HG02642 (cell line): Measurements from ENCODE around the gene PITRM1.
"Not testable (repeated sequence)": the region's sequence is repeated elsewhere in the genome, so short reads cannot be mapped to it uniquely, and the experiment has no call there.

Experiments used
- ATAC-seq: cut with Tn5 transposase; IDR thresholded peaks from one replicate; pipeline ENCODE4 v1.9.1; 2021; ENCODE audit warnings: mild to moderate bottlenecking; ENCODE audit not compliant: unreplicated experiment, poor library complexity

The PITRM1 gene

GRCh38 chr10:3198900-3199299 is 26.3 kb upstream of the PITRM1 start:
- no peak for ATAC-seq

- ATAC-seq, result peak; percentile 76
Observed at GRCh38 chr10:3197348-3198003, 24.9 kb upstream of the PITRM1 start.

DNA sequence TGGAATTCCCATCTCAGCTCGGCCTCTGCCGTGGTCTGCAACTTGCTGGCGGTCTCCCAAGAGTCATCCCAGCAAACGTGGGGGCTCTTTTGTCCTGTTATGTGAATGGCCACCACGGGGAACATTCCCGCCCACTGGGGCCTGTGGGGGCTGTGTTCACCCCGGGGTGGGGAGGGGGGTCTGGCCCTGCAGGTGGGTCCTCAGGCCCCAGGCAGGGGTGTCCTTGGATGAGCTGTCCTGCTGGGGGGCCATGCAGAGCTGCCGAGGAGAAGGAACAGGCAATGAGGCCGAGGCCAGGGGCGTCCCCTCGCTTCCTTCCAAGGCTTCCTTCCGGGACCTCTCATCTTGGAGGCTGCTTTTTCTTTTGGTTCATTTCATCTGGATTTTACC is 24.4 kb upstream of the PITRM1 start:
- ATAC-seq, result no peak

DNA sequence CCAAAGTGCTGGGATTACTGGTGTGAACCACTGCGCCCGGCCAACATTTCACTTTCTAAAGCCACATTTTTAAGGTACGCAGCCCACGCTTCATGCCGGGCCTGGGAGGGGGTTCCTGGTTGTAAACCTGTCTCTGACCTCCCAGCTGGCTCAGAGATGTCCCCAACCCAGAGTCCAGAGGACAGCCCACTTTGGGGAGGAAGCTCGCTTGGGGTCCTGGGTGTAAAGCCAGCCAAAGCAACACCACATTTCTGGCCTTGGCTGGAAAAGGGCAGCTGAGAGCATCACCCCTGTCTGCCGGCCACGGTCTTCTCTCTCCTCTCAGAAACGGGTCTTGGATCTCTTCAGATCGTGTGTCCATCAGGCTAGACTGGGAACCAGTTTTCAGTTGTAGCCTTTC is 23.9 kb upstream of the PITRM1 start:
- no peak for ATAC-seq

- ATAC-seq, result no peak
Observed at GRCh38 chr10:3195726-3196125, 23.1 kb upstream of the PITRM1 start.

DNA sequence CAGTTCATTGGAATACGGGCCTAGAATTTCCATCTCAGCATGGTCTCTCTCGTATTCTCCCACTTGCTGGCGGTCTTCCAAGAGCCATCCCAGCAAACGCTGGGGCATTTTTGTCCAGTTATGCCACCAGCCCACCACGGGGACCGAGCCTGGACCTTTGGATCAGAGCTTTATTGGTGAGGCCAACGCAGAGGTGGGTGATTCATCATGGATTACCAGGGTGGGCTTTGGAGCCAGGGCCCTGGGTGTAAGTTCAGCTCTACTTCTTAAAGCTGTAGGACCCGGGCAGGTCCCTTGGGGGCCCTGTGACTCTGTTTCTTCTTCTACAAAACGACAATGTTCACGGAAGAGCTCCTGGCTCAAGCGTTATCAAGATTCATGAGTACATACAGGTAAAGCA is 22.7 kb upstream of the PITRM1 start:
- ATAC-seq, result no peak

DNA sequence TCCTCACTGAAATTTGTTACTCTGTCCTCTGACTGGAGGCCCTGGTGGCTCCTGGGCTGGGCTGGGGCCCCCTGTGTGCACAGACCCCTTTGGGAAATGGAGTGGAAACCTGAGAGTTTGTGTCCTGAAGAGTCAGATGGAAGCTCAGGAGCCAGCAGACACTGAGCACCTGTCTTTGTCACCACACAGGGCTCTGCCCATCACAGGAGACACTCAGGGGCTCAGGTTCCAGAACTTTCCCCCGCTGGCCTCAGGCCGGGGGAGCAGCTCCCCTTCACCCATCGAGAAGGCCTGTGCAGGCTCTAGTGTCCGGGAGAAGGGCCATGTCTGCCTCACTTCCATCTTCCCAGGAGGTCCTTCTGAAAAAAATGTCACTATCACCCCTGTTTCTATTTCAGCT is 22.3 kb upstream of the PITRM1 start:
- no peak for ATAC-seq

DNA sequence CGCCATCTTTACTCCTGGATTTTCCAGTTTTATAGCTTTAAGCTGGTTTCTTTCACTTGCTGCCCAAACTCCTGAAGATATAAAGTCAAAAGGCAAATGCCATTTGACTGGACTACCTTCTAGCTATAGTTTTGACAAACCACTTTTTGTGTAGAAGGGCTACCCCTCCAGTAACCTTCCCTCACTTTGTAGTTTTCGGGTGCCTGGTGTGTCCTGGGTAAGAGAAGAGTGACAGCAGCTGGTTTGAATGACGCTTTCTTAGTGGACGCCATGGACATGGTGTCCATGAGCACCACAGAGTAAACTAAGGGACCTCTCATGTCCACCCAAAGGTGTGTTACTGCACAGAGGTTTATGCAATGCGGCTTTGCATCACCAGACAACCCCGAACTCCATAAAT is 21.2 kb upstream of the PITRM1 start:
- no peak for ATAC-seq

- no peak for ATAC-seq
Observed at GRCh38 chr10:3192856-3193635, 20.5 kb upstream of the PITRM1 start.

GRCh38 chr10:3190817-3191216 is 18.2 kb upstream of the PITRM1 start:
- no peak for ATAC-seq

DNA sequence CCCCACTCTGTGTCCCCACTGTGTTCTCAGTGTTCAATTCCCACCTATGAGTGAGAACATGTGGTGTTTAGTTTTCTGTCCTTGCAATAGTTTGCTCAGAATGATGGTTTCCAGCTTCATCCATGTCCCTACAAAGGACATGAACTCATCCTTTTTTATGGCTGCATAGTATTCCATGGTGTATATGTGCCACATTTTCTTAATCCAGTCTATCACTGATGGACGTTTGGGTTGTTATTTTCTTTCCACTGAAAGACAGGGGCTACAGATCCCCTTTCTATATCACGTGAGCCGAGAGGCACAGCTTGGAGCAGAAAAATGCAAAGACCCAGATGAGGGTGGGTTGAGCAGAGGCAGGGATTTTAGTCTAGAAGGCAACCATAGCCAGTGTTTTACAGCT is 14.6 kb upstream of the PITRM1 start:
- not testable (repeated sequence) for ATAC-seq

GRCh38 chr10:3186368-3186767 is 13.8 kb upstream of the PITRM1 start:
- no peak for ATAC-seq

DNA sequence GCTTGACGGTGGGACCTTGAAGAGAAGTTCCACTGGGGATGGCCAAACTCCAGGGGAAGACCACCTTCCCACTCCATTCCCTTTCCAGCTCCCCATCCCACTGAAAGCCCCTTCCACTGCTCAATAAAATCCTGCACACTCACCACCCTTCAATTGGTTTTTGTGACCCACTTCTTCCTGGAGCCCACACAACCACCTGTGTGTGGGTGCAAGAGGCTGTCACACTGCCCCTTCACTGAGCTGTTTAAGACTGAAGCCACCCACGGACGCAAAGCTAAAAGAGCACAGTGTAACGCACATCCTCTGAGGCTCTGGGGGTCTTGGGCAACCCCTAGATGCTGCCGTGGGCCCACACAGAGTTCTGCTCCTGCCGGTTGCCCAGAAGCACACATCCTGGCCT is 12.8 kb upstream of the PITRM1 start:
- no peak for ATAC-seq

DNA sequence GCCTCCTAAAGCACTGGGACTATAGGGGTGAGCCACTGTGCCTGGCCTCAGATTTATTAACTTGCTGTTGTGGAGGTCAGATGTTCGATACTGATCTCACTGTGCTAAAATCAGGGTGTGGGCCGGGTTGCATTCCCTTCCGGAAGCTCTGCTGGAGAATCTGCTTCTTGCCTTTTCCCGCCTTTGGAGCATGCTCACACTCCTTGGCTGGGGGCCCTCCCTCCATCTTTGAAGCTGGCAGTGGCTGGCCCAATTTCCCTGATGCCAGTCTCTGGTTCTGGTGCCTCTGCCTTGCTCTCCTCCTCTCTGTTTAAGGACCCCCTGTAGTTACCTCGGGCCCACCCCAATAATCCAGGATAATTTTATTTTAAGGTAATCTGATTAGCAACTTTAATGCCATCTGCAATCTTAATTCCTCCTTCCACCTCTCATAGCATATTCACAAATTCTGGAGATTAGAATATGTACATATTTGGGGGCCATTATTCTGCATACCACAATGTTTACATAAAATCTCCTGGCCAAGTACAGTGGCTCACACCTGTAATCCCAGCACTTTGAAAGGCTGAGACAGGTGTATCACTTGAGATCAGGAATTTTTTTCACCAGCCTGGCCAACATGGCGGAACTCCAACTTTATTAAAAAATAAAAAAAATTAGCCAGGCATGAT is 7.9 kb upstream of the PITRM1 start:
- ATAC-seq, result no peak

- ATAC-seq, result no peak
Observed at GRCh38 chr10:3179174-3179573, 6.6 kb upstream of the PITRM1 start.

GRCh38 chr10:3178042-3178441 is 5.5 kb upstream of the PITRM1 start:
- ATAC-seq, result no peak

DNA sequence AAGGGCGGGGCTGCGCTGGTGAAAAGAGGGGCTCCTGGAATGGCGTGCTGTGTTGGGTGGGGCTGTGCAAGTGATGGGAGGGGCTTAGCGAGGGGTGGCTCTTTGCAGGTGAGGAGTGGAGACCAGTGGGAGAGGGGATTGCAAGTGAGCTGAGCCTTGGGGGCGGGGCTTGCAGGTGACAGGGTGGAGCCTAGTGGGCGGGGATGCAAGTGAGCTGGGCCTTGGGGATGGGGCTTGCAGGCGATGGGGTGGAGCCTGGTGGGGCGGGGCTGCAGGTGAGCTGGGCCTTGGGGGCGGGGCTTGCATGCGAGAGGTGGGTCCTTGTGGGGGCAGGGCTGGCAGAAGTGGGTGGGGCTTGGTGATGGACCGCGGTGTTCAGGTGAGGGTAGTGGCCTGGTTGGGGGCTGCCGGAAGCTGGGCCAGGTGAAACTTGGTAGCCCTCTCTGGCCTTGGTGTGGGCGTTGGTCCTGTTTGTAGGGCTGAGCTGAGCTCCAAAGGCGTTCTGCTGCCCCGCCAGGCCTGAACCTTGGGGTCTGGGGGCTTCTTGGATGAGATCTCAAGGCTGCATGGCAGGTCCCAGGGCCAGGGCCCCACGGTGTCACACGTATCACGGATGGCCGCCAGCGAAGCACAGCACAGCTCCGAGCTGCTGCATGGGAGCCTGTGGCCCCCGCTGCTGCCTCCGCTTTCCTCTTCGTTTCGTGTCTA is 743 bp upstream of the PITRM1 start:
- peak; percentile 24 for ATAC-seq

- ATAC-seq, result no peak
Observed at GRCh38 chr10:3172081-3172445, 519 bp downstream of the PITRM1 start.

DNA sequence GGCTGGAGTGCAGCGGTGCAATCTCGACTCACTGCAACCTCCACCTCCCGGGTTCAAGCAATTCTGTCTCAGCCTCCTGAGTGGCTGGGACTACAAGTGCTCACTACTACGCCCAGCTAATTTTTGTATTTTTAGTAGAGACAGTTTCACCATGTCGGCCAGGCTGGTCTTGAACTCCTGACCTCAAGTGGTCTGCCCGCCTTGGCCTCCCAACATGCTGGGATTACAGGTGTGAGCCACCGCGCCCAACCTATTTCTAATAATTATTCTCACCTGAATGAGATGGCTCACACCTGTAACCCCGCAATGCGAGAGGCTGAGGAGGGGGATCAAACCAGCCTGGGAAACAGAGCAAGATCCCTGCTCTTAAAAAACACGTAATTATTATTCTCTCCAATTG is 1.1 kb downstream of the PITRM1 start:
- ATAC-seq, result not testable (repeated sequence)

- no peak for ATAC-seq
Observed at GRCh38 chr10:3169673-3170072, 2.9 kb downstream of the PITRM1 start.

DNA sequence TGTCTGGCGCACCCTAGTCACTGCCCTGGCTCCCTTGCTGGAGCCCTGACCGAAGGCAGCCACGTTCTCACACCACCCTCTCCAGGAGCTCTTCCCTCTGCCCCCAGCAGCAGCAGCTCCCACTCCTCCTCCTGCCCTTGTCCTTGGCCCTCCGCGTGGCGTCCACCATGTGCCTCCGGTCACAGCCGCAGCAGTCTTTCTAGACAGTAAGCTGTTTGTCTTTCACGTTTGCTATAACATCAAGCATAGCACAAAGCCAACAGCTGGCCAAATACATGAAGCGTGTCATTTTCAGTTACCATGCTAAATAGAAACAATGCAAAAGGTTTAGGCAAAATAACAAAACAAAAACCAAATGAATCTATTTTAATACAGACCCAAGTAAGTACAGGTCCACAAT is 3.3 kb downstream of the PITRM1 start:
- ATAC-seq, result no peak
